Ishikawa (cell line): ENCODE results near the gene SPINK8.

Experiments used
- CEBPB ChIP-seq: IDR thresholded peaks from 2 replicates; pipeline ENCODE4 v1.6.1; 2012
- CREB1 ChIP-seq: IDR thresholded peaks from 2 replicates; pipeline ENCODE4 v1.6.1; 2012; ENCODE audit warnings: low read depth
- EGR1 ChIP-seq: IDR thresholded peaks from 2 replicates; pipeline ENCODE4 v1.6.1; 2012
- EP300 ChIP-seq: IDR thresholded peaks from 2 replicates; pipeline ENCODE4 v1.6.1; 2012; ENCODE audit warnings: borderline replicate concordance
- FOXM1 ChIP-seq: IDR thresholded peaks from 2 replicates; pipeline ENCODE4 v1.6.1; 2012; ENCODE audit warnings: low read depth, borderline replicate concordance
- MAX ChIP-seq: IDR thresholded peaks from 2 replicates; pipeline ENCODE4 v1.6.1; 2012
- NFIC ChIP-seq: IDR thresholded peaks from 2 replicates; pipeline ENCODE4 v1.6.1; 2012
- RAD21 ChIP-seq: IDR thresholded peaks from 2 replicates; pipeline ENCODE4 v1.6.1; 2012; ENCODE audit warnings: low read depth
- REST ChIP-seq: IDR thresholded peaks from 2 replicates; pipeline ENCODE4 v1.6.1; 2012; ENCODE audit warnings: low read depth, mild to moderate bottlenecking
- TAF1 ChIP-seq: IDR thresholded peaks from 2 replicates; pipeline ENCODE4 v1.6.1; 2012; ENCODE audit warnings: low read depth, mild to moderate bottlenecking
- TCF12 ChIP-seq: IDR thresholded peaks from 2 replicates; pipeline ENCODE4 v1.6.1; 2012; ENCODE audit warnings: low read depth
- TEAD4 ChIP-seq: IDR thresholded peaks from 2 replicates; pipeline ENCODE4 v1.6.1; 2012
- USF1 ChIP-seq: IDR thresholded peaks from 2 replicates; pipeline ENCODE4 v1.6.1; 2012
- YY1 ChIP-seq: IDR thresholded peaks from 2 replicates; pipeline ENCODE4 v1.6.1; 2012; ENCODE audit warnings: low read depth
- ZBTB7A ChIP-seq: IDR thresholded peaks from 2 replicates; pipeline ENCODE4 v1.6.1; 2012; ENCODE audit warnings: low read depth

Gene SPINK8

GRCh38 chr3:48318713-48319468 is 14.6 kb downstream of the SPINK8 start:
- TF ChIP-seq TEAD4: no peak
- TF ChIP-seq FOXM1: no peak
- 0 out of 2 replicates have a peak, but pooled peaks have one; percentile 17 for TF ChIP-seq USF1
- TF ChIP-seq MAX: no peak

GRCh38 chr3:48314542-48314941 is 18.9 kb downstream of the SPINK8 start:
- TF ChIP-seq CEBPB (no peak), USF1 (no peak), MAX (no peak), TCF12 (no peak), REST (no peak), CREB1 (no peak), NFIC (no peak), TEAD4 (no peak), EGR1 (no peak), TAF1 (no peak), FOXM1 (no peak), YY1 (no peak), ZBTB7A (no peak)

GRCh38 chr3:48306860-48307530 is 26.5 kb downstream of the SPINK8 start:
- TF ChIP-seq TCF12: no peak
- TF ChIP-seq REST: no peak
- no peak for TF ChIP-seq CREB1
- no peak for TF ChIP-seq USF1
- TF ChIP-seq NFIC: no peak
- TF ChIP-seq TEAD4: no peak
- no peak for TF ChIP-seq TAF1
- no peak for TF ChIP-seq FOXM1
- TF ChIP-seq YY1: no peak
- no peak for TF ChIP-seq EP300
- no peak for TF ChIP-seq MAX
- TF ChIP-seq EGR1: no peak
- TF ChIP-seq ZBTB7A: no peak
- no peak for TF ChIP-seq CEBPB
- TF ChIP-seq RAD21: no peak

- TF ChIP-seq TEAD4: no peak
- TF ChIP-seq MAX: no peak
These were observed 27.2 kb downstream of the SPINK8 start for GRCh38 chr3:48306290-48306689.

- TF ChIP-seq TEAD4 (no peak), MAX (no peak), CEBPB (no peak), CREB1 (no peak), FOXM1 (no peak), ZBTB7A (no peak), EP300 (no peak), EGR1 (no peak), NFIC (no peak), RAD21 (no peak), REST (no peak), YY1 (no peak), USF1 (no peak), TAF1 (no peak), TCF12 (no peak)
These were observed 28.1 kb downstream of the SPINK8 start for GRCh38 chr3:48305396-48305795.
